Lower leg skin (tissue), 3 donors: ENCODE results near the gene LMNA.

ENCODE experiments used
- POLR2A ChIP-seq, 2 donors: fragments of 450-650 bp; IDR thresholded peaks; one replicate each; pipeline ENCODE4 v1.6.1; 2016 to 2017; ENCODE audit warnings: antibody characterized with exemption in 2 of 2, mild to moderate bottlenecking in 1 of 2, moderate library complexity in 1 of 2
- TF ChIP-seq, protein P1 (sequence below), 3 donors: fragments of 450-650 bp; IDR thresholded peaks; one replicate each; pipeline ENCODE4 v1.5.1; 2016; ENCODE audit warnings: antibody characterized with exemption in 3 of 3, mild to moderate bottlenecking in 3 of 3, moderate library complexity in 2 of 3

DNA sequence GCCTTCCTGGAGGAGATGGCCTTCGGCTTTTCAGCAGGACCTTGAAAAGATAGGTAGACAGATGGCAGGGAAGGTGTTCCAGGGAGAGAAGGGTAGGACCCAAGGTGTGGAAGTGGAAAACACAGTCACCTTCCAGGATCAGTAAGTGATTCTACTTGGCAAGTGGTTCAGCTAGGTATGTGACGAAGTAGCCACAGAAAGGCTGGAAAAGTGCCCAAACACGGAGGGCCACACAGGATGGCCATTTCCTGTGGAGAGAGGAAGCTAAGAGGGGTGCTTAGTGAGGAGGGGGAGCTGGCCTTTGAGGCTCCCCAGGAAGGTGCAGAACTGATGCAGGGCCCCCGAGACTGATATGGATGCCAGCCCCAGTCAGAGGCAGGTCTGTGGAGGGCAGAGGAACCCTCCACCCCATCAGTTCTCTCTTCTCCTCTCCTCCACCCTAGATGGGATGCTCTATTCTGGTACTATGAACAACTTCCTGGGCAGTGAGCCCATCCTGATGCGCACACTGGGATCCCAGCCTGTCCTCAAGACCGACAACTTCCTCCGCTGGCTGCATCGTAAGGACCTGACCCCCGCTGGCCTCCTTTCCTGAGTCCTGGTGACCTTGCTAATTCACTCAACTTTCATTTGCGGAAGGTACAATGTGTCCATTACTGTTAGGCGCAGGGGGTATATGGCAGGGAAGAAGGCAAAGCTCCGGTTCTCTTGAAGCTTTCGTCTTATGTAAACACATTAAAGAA, 45.7 kb downstream of the LMNA start:
- TF ChIP-seq, protein P1, sequence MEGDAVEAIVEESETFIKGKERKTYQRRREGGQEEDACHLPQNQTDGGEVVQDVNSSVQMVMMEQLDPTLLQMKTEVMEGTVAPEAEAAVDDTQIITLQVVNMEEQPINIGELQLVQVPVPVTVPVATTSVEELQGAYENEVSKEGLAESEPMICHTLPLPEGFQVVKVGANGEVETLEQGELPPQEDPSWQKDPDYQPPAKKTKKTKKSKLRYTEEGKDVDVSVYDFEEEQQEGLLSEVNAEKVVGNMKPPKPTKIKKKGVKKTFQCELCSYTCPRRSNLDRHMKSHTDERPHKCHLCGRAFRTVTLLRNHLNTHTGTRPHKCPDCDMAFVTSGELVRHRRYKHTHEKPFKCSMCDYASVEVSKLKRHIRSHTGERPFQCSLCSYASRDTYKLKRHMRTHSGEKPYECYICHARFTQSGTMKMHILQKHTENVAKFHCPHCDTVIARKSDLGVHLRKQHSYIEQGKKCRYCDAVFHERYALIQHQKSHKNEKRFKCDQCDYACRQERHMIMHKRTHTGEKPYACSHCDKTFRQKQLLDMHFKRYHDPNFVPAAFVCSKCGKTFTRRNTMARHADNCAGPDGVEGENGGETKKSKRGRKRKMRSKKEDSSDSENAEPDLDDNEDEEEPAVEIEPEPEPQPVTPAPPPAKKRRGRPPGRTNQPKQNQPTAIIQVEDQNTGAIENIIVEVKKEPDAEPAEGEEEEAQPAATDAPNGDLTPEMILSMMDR (IDR thresholded peaks at IDR 0.05): no peak
- no peak for TF ChIP-seq POLR2A (IDR thresholded peaks at IDR 0.05)
